HEK293T (cell line): ENCODE measurements around the gene HMCN2.

Experiments used
- ARNT ChIP-seq: fragments of 450-650 bp; IDR thresholded peaks from 2 replicates; pipeline ENCODE4 v1.6.1; 2017; ENCODE audit warnings: mild to moderate bottlenecking
- BHLHE40 ChIP-seq: fragments of 450-650 bp; IDR thresholded peaks from 2 replicates; pipeline ENCODE4 v1.6.1; 2016; ENCODE audit warnings: mild to moderate bottlenecking, moderate library complexity, borderline replicate concordance
- FOXA1 ChIP-seq: fragments of 450-650 bp; IDR thresholded peaks from 2 replicates; pipeline ENCODE4 v1.6.1; 2016; ENCODE audit warnings: mild to moderate bottlenecking
- LEF1 ChIP-seq: fragments of 450-650 bp; IDR thresholded peaks from 2 replicates; pipeline ENCODE4 v1.6.1; 2017; ENCODE audit warnings: mild to moderate bottlenecking, borderline replicate concordance
- SUZ12 ChIP-seq: fragments of 450-650 bp; IDR thresholded peaks from 2 replicates; pipeline ENCODE4 v1.6.1; 2016; ENCODE audit warnings: mild to moderate bottlenecking
- TARDBP ChIP-seq: fragments of 450-650 bp; IDR thresholded peaks from 2 replicates; pipeline ENCODE4 v1.6.1; 2016
- ZNF384 ChIP-seq: fragments of 450-650 bp; IDR thresholded peaks from 2 replicates; pipeline ENCODE4 v1.6.1; 2016
- TF ChIP-seq, protein P1 (sequence below): fragments of 450-650 bp; IDR thresholded peaks from 2 replicates; pipeline ENCODE4 v1.6.1; 2016

DNA sequence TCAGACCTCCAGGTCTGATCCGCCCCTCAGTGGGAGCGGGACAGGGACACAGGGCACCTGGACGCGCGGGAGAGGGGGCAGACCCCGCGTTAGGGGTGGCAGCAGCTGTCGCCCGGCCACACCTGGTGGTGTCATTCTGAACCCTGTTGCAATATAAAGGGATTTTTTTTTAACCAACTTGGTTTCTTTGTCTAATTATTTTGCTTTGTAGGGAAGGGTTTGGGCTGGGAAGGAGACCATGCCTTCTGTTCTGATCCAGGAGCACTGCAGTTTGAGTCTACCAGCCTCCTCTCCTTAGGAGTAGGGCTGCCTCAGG lies 168.3 kb downstream of the HMCN2 start:
- TF ChIP-seq ARNT (no peak), BHLHE40 (no peak), TARDBP (no peak), LEF1 (no peak), ZNF384 (no peak), FOXA1 (no peak), SUZ12 (no peak)
- TF ChIP-seq, protein P1, sequence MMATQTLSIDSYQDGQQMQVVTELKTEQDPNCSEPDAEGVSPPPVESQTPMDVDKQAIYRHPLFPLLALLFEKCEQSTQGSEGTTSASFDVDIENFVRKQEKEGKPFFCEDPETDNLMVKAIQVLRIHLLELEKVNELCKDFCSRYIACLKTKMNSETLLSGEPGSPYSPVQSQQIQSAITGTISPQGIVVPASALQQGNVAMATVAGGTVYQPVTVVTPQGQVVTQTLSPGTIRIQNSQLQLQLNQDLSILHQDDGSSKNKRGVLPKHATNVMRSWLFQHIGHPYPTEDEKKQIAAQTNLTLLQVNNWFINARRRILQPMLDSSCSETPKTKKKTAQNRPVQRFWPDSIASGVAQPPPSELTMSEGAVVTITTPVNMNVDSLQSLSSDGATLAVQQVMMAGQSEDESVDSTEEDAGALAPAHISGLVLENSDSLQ = no peak
